BLaER1 treated with 17β-estradiol and CSF1 and Interleukin-3, amounts not matched to agents 10 nM and 100 nM (cell line): ENCODE measurements around the gene PTPRQ.
"Not testable (repeated sequence)": the region's sequence is repeated elsewhere in the genome, so short reads cannot be mapped to it uniquely, and the experiment has no call there.

Source experiments
- H3K27ac ChIP-seq, 11 experiments: shearing (Covaris generic); formaldehyde crosslinking; 2 replicates each; pipeline ENCODE4 v1.8.1; 2022
- H3K27me3 ChIP-seq, 11 experiments: shearing (Covaris generic); formaldehyde crosslinking; 2 replicates each; pipeline ENCODE4 v1.8.1; 2022
- H3K36me3 ChIP-seq, 11 experiments: shearing (Covaris generic); formaldehyde crosslinking; 2 replicates each; pipeline ENCODE4 v1.8.1; 2022
- H3K4me1 ChIP-seq, 10 experiments: shearing (Covaris generic); formaldehyde crosslinking; 2 replicates each; pipeline ENCODE4 v1.8.1; 2022
- H3K4me2 ChIP-seq, 11 experiments: shearing (Covaris generic); formaldehyde crosslinking; 2 replicates each; pipeline ENCODE4 v1.8.1; 2022
- H3K4me3 ChIP-seq, 10 experiments: shearing (Covaris generic); formaldehyde crosslinking; 2 replicates each; pipeline ENCODE4 v1.8.1; 2022
- H3K9ac ChIP-seq, 11 experiments: shearing (Covaris generic); formaldehyde crosslinking; 2 replicates each; pipeline ENCODE4 v1.8.1; 2022
- H3K9me3 ChIP-seq, 11 experiments: shearing (Covaris generic); formaldehyde crosslinking; replicated peaks in 1 of 11; 2 replicates each; pipeline ENCODE4 v1.8.1; 2022
- H4K20me1 ChIP-seq, 11 experiments: shearing (Covaris generic); formaldehyde crosslinking; 2 replicates each; pipeline ENCODE4 v1.8.1; 2022
- Cebpa-rat ChIP-seq, 11 experiments: shearing (Covaris generic); IDR thresholded peaks; 2 replicates each; pipeline ENCODE4 v1.8.1; 2022

Gene PTPRQ

DNA sequence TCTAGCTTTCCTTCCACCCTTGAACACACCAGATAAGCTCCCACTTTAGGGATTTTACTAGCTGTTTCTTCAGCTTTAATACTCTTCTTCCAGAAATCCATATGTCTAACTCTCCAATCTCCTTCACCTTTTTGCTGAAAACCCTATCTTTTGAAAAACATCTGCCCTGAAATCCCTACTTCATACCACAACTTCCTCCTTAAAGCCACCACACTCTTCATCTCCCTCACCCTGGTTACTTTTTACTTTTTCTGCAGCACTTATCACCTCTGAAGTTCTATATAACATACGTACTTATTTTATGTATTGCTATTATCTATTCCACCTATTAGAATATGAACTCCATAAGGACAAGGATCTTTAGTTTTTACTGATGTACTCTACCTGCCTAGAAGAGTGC, 28.6 kb upstream of the PTPRQ start:
- Histone ChIP-seq H4K20me1 (no peaks in the 10 kb centered on the region), H3K27me3 (no peaks in the 10 kb centered on the region), H3K4me2 (no peak overlapping the region), H3K9me3 (no peaks in the 10 kb centered on the region), H3K9ac (no peak overlapping the region), H3K36me3 (no peaks in the 10 kb centered on the region), H3K4me1 (no peaks in the 10 kb centered on the region), H3K27ac (no peak overlapping the region), H3K4me3 (no peak overlapping the region)
- TF ChIP-seq Cebpa-rat (IDR thresholded peaks at IDR 0.05), result no peak

GRCh38 chr12:80419644-80420043, 24.4 kb upstream of the PTPRQ start:
- Histone ChIP-seq H3K36me3 (no peaks in the 10 kb centered on the region), H3K4me1 (no peaks in the 10 kb centered on the region), H3K4me2 (no peak overlapping the region), H3K27me3 (no peaks in the 10 kb centered on the region), H3K9me3 (no peaks in the 10 kb centered on the region), H3K4me3 (no peak overlapping the region), H3K9ac (no peak overlapping the region), H3K27ac (no peak overlapping the region), H4K20me1 (no peaks in the 10 kb centered on the region)
- TF ChIP-seq Cebpa-rat (IDR thresholded peaks at IDR 0.05), result no peak

GRCh38 chr12:80420075-80420474, 24.0 kb upstream of the PTPRQ start:
- H3K4me1 ChIP-seq, result no peaks in the 10 kb centered on the region
- no peaks in the 10 kb centered on the region for H3K36me3 ChIP-seq
- no peak for TF ChIP-seq Cebpa-rat (IDR thresholded peaks at IDR 0.05)
- no peak overlapping the region for H3K4me3 ChIP-seq
- no peaks in the 10 kb centered on the region for H3K27me3 ChIP-seq
- H3K27ac ChIP-seq, result no peak overlapping the region
- H3K9ac ChIP-seq, result no peak overlapping the region
- no peaks in the 10 kb centered on the region for H3K9me3 ChIP-seq
- H3K4me2 ChIP-seq, result no peak overlapping the region
- H4K20me1 ChIP-seq, result no peaks in the 10 kb centered on the region

- H3K9ac ChIP-seq, result no peak overlapping the region
- H3K4me3 ChIP-seq, result no peak overlapping the region
- H3K27ac ChIP-seq, result no peak overlapping the region
- H3K4me2 ChIP-seq, result no peak overlapping the region
- no peaks in the 10 kb centered on the region for H3K4me1 ChIP-seq
- H3K27me3 ChIP-seq, result no peaks in the 10 kb centered on the region
- no peak for TF ChIP-seq Cebpa-rat (IDR thresholded peaks at IDR 0.05)
- H4K20me1 ChIP-seq, result no peaks in the 10 kb centered on the region
- H3K36me3 ChIP-seq, result no peaks in the 10 kb centered on the region
- no peaks in the 10 kb centered on the region for H3K9me3 ChIP-seq
These were observed 21.5 kb upstream of the PTPRQ start for GRCh38 chr12:80422550-80422949.

GRCh38 chr12:80432061-80432460, 12.0 kb upstream of the PTPRQ start:
- Histone ChIP-seq H3K4me2 (no peak overlapping the region), H3K4me1 (no peaks in the 10 kb centered on the region), H3K4me3 (no peak overlapping the region), H4K20me1 (no peaks in the 10 kb centered on the region), H3K9me3 (no peaks in the 10 kb centered on the region), H3K27me3 (no peaks in the 10 kb centered on the region), H3K36me3 (no peaks in the 10 kb centered on the region), H3K27ac (no peak overlapping the region), H3K9ac (no peak overlapping the region)
- no peak for TF ChIP-seq Cebpa-rat (IDR thresholded peaks at IDR 0.05)

DNA sequence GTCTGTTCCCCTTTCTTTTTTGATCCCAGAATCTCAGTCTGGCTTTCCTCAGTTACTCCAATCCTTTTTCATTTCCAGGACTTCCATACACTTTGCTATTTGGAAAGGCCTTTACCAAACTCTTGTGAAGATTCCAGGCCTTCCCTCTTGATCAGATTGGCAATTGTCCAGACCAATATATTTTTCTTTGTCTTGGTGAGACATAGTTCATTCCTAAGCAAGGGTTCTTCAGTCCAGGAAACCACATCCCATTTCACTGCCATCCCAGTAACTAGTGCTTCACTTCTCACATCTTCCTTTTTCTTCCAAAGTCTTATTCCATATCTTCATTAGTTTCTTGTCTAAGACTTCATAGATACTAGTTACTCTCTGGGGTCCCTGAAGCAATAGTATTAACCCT, 2.1 kb upstream of the PTPRQ start:
- no peak for TF ChIP-seq Cebpa-rat (IDR thresholded peaks at IDR 0.05)
- Histone ChIP-seq H3K27ac (no peak overlapping the region), H3K36me3 (no peaks in the 10 kb centered on the region), H4K20me1 (no peaks in the 10 kb centered on the region), H3K27me3 (no peaks in the 10 kb centered on the region), H3K4me3 (no peak overlapping the region), H3K9me3 (no peaks in the 10 kb centered on the region), H3K4me1 (no peaks in the 10 kb centered on the region), H3K4me2 (no peak overlapping the region), H3K9ac (no peak overlapping the region)

DNA sequence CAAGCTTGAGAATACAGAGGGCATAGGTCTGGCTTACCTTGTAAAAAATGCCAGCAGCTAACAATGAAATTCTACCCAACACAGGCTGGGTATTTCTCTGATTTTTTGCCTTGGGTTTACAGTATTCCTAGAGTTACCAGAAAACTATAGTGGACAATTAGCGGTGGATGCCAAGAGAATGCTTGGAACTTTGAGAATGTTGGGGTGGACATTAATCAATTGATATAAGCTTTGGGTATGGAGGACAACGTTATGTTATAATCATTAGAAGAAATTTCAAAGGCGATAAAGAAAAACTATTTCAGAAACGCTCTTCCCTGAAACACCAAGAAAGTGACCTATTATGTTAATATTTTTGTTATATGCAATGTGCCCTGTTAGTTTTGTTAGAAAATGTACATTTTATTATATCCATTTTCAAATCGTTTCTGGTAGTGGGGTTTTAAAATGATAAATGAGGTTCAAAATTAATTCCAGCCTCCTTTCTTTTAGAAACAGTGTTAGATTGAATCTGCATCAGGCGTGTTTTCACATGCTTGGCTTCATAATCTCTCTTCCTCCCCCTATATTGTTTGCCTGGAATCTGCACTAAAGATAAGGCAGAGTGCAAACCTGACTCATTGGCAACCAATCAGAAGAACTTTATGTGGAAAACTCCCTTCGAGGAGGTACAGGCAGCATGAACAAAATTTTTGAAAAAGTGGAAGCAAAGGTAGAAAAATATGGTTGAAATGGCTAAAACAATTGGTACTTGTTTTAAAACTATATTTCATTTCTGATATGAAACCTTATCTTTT, 1.4 kb upstream of the PTPRQ start:
- no peak for TF ChIP-seq Cebpa-rat (IDR thresholded peaks at IDR 0.05)
- H3K27ac ChIP-seq, result no peak overlapping the region
- no peak overlapping the region for H3K4me3 ChIP-seq
- no peak overlapping the region for H3K9ac ChIP-seq
- no peak overlapping the region for H3K4me2 ChIP-seq
- no peaks in the 10 kb centered on the region for H3K36me3 ChIP-seq
- no peaks in the 10 kb centered on the region for H3K4me1 ChIP-seq
- H4K20me1 ChIP-seq, result no peaks in the 10 kb centered on the region
- H3K27me3 ChIP-seq, result no peaks in the 10 kb centered on the region
- H3K9me3 ChIP-seq, result no peaks in the 10 kb centered on the region

DNA sequence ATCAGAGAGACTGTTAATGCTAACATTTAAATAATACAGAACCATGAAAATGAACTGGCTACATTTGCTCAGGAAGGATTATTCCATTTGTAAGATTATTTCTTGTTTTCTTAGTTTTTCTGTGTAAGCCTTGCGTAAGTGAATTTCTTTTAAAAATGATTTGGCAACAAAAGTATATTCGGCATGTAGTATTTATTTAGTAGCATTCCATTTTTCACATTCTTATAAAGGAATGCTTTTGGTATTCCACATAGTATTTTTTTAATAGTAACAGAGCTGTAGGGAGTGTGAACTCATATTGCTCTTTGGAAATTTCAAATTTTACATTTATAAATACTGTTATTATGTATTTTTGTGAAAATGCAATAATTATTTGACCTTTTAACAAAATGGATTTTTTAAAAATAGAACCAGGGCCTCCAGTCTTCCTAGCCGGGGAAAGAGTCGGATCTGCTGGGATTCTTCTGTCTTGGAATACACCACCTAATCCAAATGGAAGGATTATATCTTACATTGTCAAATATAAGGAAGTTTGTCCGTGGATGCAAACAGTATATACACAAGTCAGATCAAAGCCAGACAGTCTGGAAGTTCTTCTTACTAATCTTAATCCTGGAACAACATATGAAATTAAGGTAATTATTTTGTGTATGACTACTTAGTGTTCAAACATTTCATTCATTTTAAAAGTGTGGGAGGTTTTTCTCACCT, 1.2 kb downstream of the PTPRQ start:
- H3K4me1 ChIP-seq, result no peaks in the 10 kb centered on the region

GRCh38 chr12:80456513-80456912, 12.5 kb downstream of the PTPRQ start:
- Histone ChIP-seq H3K9me3 (no peaks in the 10 kb centered on the region), H3K4me1 (no peaks in the 10 kb centered on the region), H4K20me1 (no peaks in the 10 kb centered on the region), H3K27ac (no peak overlapping the region), H3K4me3 (no peak overlapping the region), H3K4me2 (no peak overlapping the region), H3K27me3 (no peaks in the 10 kb centered on the region), H3K9ac (no peak overlapping the region), H3K36me3 (no peaks in the 10 kb centered on the region)
- no peak for TF ChIP-seq Cebpa-rat (IDR thresholded peaks at IDR 0.05)

More for the DNA sequence above, 1.2 kb downstream of the PTPRQ start:
- Histone ChIP-seq H3K4me3 (no peak overlapping the region), H3K9me3 (no peaks in the 10 kb centered on the region), H3K27me3 (no peaks in the 10 kb centered on the region), H4K20me1 (no peaks in the 10 kb centered on the region), H3K27ac (no peak overlapping the region), H3K36me3 (no peaks in the 10 kb centered on the region), H3K4me2 (no peak overlapping the region), H3K9ac (no peak overlapping the region)
- TF ChIP-seq Cebpa-rat (IDR thresholded peaks at IDR 0.05), result no peak

DNA sequence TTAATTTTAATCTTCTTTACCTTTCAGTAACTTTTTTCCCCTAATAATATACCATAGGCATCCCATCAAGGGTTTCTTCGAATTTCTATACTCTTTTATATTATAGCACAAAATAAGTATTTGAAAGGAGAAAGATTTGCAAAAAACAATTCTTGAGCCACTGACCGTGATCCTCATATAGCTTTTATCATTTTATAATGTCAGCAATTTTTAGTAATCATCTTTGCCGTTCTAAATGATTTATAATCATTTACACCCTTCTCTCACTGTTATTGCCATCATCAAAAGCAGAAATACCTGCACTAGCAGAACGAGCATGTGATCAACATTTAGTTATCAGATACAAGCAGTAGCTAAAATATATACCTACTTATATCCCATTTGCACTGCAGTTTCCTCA, 16.9 kb downstream of the PTPRQ start:
- no peak overlapping the region for H3K4me3 ChIP-seq
- no peak overlapping the region for H3K27ac ChIP-seq
- no peak overlapping the region for H3K4me2 ChIP-seq
- H3K9me3 ChIP-seq, result no peaks in the 10 kb centered on the region
- no peaks in the 10 kb centered on the region for H3K4me1 ChIP-seq
- H4K20me1 ChIP-seq, result no peaks in the 10 kb centered on the region
- H3K36me3 ChIP-seq, result no peaks in the 10 kb centered on the region
- H3K9ac ChIP-seq, result no peak overlapping the region
- no peaks in the 10 kb centered on the region for H3K27me3 ChIP-seq
- no peak for TF ChIP-seq Cebpa-rat (IDR thresholded peaks at IDR 0.05)

GRCh38 chr12:80461851-80462250, 17.8 kb downstream of the PTPRQ start:
- not testable (repeated sequence) for H3K4me2 ChIP-seq, H3K4me1 ChIP-seq, H3K9ac ChIP-seq, H3K27ac ChIP-seq, H3K9me3 ChIP-seq, H3K36me3 ChIP-seq, H3K27me3 ChIP-seq, H4K20me1 ChIP-seq, H3K4me3 ChIP-seq
